ENCODE data around the gene MBIP. TPM values are rescaled to one million over a fixed set of nuclear protein-coding genes. Genes with fewer than 3 reads are reported as not detected.

MBIP gene
- total and polyA plus RNA-seq, 4 donors, result 8.1 to 17.5 (median 10.3) TPM

GRCh38 chr14:36279306-36280190, 40.9 kb downstream of the MBIP start:
- DNase-seq (ENCODE audit: low spot score), result no peak
- Histone ChIP-seq H3K4me3 (ENCODE audit: low read depth in 1 of 3, low read length in 3 of 3) (no peak overlapping the region), H3K27ac (ENCODE audit: low read depth in 1 of 2, low read length in 2 of 2) (no peak overlapping the region), H3K36me3 (ENCODE audit: control insufficient read depth in 4 of 4, insufficient read depth in 3 of 4, low read depth in 1 of 4, low read length in 3 of 4) (no peaks in the 10 kb centered on the region), H3K4me1 (ENCODE audit: control insufficient read depth in 4 of 4, insufficient read depth in 4 of 4, low read length in 3 of 4) (no peaks in the 10 kb centered on the region), H3K9me3 (ENCODE audit: control insufficient read depth in 4 of 4, low read length in 3 of 4) (no peaks in the 10 kb centered on the region), H3K27me3 (ENCODE audit: control insufficient read depth in 4 of 4, insufficient read depth in 4 of 4, low read length in 3 of 4) (peaks cover 0 to 31% (median 2%) of the 10 kb centered on the region in 4 donors), H3K9ac (ENCODE audit: low read depth in 1 of 2, low read length in 2 of 2) (no peak overlapping the region)
- TF ChIP-seq YY1 (IDR thresholded peaks at IDR 0.05), result no peak
- no peak for TF ChIP-seq RAD21 (IDR thresholded peaks at IDR 0.05)
- no peak for TF ChIP-seq REST (IDR thresholded peaks at IDR 0.05)
- no peak for TF ChIP-seq SP1 (IDR thresholded peaks at IDR 0.05)
- TF ChIP-seq FOXA2 (IDR thresholded peaks at IDR 0.05), result no peak
- TF ChIP-seq JUND (IDR thresholded peaks at IDR 0.05), result no peak
- no peak for TF ChIP-seq RXRA (IDR thresholded peaks at IDR 0.05)
- no peak for TF ChIP-seq GABPA (IDR thresholded peaks at IDR 0.05 in 1 of 2, conservative IDR thresholded peaks at IDR 0.05 in 1 of 2)
- TF ChIP-seq ATF3 (IDR thresholded peaks at IDR 0.05), result no peak
- TF ChIP-seq HNF4A (conservative IDR thresholded peaks at IDR 0.05), result no peak
- no peak for TF ChIP-seq CTCF (IDR thresholded peaks at IDR 0.05; ENCODE audit: low read depth, low read length, missing input control)
- no peak for TF ChIP-seq NR2F2 (IDR thresholded peaks at IDR 0.05)
- no peak for TF ChIP-seq FOXA1 (IDR thresholded peaks at IDR 0.05)
- TF ChIP-seq HNF4G (IDR thresholded peaks at IDR 0.05), result no peak
- 68% methylated on average over 7 of the region's 7 CpGs for WGBS

- Histone ChIP-seq H3K4me3 (ENCODE audit: low read depth in 1 of 3, low read length in 3 of 3) (no peak overlapping the region), H3K4me1 (ENCODE audit: control insufficient read depth in 4 of 4, insufficient read depth in 4 of 4, low read length in 3 of 4) (peaks cover 0 to 6% (median 2%) of the 10 kb centered on the region in 4 donors), H3K27ac (ENCODE audit: low read depth in 1 of 2, low read length in 2 of 2) (no peak overlapping the region), H3K36me3 (ENCODE audit: control insufficient read depth in 4 of 4, insufficient read depth in 3 of 4, low read depth in 1 of 4, low read length in 3 of 4) (no peaks in the 10 kb centered on the region), H3K9me3 (ENCODE audit: control insufficient read depth in 4 of 4, low read length in 3 of 4) (no peaks in the 10 kb centered on the region), H3K27me3 (ENCODE audit: control insufficient read depth in 4 of 4, insufficient read depth in 4 of 4, low read length in 3 of 4) (peaks cover 0 to 26% (median 9%) of the 10 kb centered on the region in 4 donors), H3K9ac (ENCODE audit: low read depth in 1 of 2, low read length in 2 of 2) (no peak overlapping the region)
- no peak for DNase-seq (ENCODE audit: low spot score)
- TF ChIP-seq ATF3 (IDR thresholded peaks at IDR 0.05) (no peak), RAD21 (IDR thresholded peaks at IDR 0.05) (no peak), HNF4A (conservative IDR thresholded peaks at IDR 0.05) (no peak), TAF1 (conservative IDR thresholded peaks at IDR 0.05) (no peak), HNF4G (IDR thresholded peaks at IDR 0.05) (no peak), JUND (IDR thresholded peaks at IDR 0.05) (no peak), FOXA1 (IDR thresholded peaks at IDR 0.05) (no peak), YY1 (IDR thresholded peaks at IDR 0.05) (no peak), REST (IDR thresholded peaks at IDR 0.05) (no peak), MAX (IDR thresholded peaks at IDR 0.05) (no peak), RXRA (IDR thresholded peaks at IDR 0.05) (no peak), NR2F2 (IDR thresholded peaks at IDR 0.05) (no peak), GABPA (IDR thresholded peaks at IDR 0.05 in 1 of 2, conservative IDR thresholded peaks at IDR 0.05 in 1 of 2) (no peak), CTCF (IDR thresholded peaks at IDR 0.05; ENCODE audit: low read depth, low read length, missing input control) (no peak), EGR1 (IDR thresholded peaks at IDR 0.05; ENCODE audit: low read depth in 2 of 2) (no peak), FOXA2 (IDR thresholded peaks at IDR 0.05) (no peak)
- 87% methylated on average over 3 of the region's 3 CpGs for WGBS
These were observed 44.7 kb downstream of the MBIP start for GRCh38 chr14:36275741-36276140.

Data from liver (tissue), 9 donors.